HG02885 (cell line): ENCODE data around the gene POU2F3.

Source experiments
- ATAC-seq: cut with Tn5 transposase; IDR thresholded peaks from one replicate; pipeline ENCODE4 v1.9.1; 2021; ENCODE audit warnings: mild to moderate bottlenecking; ENCODE audit not compliant: unreplicated experiment, poor library complexity

POU2F3 gene

GRCh38 chr11:120239713-120240640 lies at the start of gene POU2F3:
Gene POU2F3, plus strand, starts transcription at chr11:120240140. Its CDS starts 204 bp downstream, at chr11:120240344.
- no peak for ATAC-seq

GRCh38 chr11:120191058-120191457 lies 48.9 kb upstream of the POU2F3 start:
- ATAC-seq, result no peak

- no peak for ATAC-seq
Observed at GRCh38 chr11:120192831-120193625, 46.9 kb upstream of the POU2F3 start.

GRCh38 chr11:120194166-120194565 lies 45.8 kb upstream of the POU2F3 start:
- no peak for ATAC-seq

- no peak for ATAC-seq
Observed at GRCh38 chr11:120195601-120196320, 44.2 kb upstream of the POU2F3 start.

- ATAC-seq, result no peak
Observed at GRCh38 chr11:120196826-120197225, 43.1 kb upstream of the POU2F3 start.

GRCh38 chr11:120197251-120197891 lies 42.6 kb upstream of the POU2F3 start:
- ATAC-seq, result no peak

- ATAC-seq, result no peak
Observed at GRCh38 chr11:120197977-120198376, 42.0 kb upstream of the POU2F3 start.

- ATAC-seq, result no peak
Observed at GRCh38 chr11:120198403-120198786, 41.5 kb upstream of the POU2F3 start.

- no peak for ATAC-seq
Observed at GRCh38 chr11:120198787-120199469, 41.0 kb upstream of the POU2F3 start.

- no peak for ATAC-seq
Observed at GRCh38 chr11:120199613-120200012, 40.3 kb upstream of the POU2F3 start.

- no peak for ATAC-seq
Observed at GRCh38 chr11:120200677-120201076, 39.3 kb upstream of the POU2F3 start.

- ATAC-seq, result no peak
Observed at GRCh38 chr11:120201653-120202052, 38.3 kb upstream of the POU2F3 start.

- ATAC-seq, result no peak
Observed at GRCh38 chr11:120203626-120204025, 36.3 kb upstream of the POU2F3 start.

- no peak for ATAC-seq
Observed at GRCh38 chr11:120205596-120206161, 34.3 kb upstream of the POU2F3 start.

GRCh38 chr11:120207512-120207911 lies 32.4 kb upstream of the POU2F3 start:
- no peak for ATAC-seq

GRCh38 chr11:120208001-120208441 lies 31.9 kb upstream of the POU2F3 start:
- ATAC-seq, result no peak

GRCh38 chr11:120208777-120209176 lies 31.2 kb upstream of the POU2F3 start:
- no peak for ATAC-seq
